NCI-H526 treated with DMSO at 0.1 percent for 48 hours (cell line): ENCODE data around the gene ALOX5AP.

Experiments used
- DNase-seq: peaks from one replicate; lab custom pipeline; 2025; lab: John Stamatoyannopoulos, UW

The ALOX5AP gene

DNA sequence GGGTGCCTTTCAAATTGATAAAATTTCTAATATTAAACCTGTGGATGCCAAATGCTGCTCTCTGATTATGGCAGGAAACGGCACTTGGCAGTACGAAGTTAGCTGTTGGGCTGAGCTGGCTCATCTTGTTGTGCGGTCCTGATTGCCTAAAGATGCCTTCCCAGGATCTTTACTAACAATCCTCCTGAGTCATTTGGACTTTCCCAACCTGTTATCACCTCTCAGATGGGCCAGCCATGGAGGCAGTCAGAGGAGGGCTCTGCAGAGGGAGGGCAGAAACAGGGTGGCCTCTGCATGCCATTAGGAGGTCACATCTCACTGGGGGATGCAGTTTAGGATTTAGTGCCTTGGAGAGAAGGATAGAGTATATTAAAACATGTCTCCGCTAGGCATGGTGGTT is 27.3 kb downstream of the ALOX5AP start:
- DNase-seq: no peak

DNA sequence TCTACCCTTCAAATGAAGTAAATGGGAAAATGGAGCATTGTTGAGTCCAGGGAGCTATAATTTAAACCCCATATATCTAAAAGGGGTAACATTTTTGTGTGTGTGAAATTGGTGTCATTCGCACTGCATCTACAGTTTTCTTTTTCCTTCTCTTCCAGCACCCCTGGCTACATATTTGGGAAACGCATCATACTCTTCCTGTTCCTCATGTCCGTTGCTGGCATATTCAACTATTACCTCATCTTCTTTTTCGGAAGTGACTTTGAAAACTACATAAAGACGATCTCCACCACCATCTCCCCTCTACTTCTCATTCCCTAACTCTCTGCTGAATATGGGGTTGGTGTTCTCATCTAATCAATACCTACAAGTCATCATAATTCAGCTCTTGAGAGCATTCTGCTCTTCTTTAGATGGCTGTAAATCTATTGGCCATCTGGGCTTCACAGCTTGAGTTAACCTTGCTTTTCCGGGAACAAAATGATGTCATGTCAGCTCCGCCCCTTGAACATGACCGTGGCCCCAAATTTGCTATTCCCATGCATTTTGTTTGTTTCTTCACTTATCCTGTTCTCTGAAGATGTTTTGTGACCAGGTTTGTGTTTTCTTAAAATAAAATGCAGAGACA is 28.6 kb downstream of the ALOX5AP start:
- no peak for DNase-seq

- DNase-seq: no peak
Measured at GRCh38 chr13:30766231-30766630, 30.9 kb downstream of the ALOX5AP start.

GRCh38 chr13:30770929-30771328 is 35.6 kb downstream of the ALOX5AP start:
- no peak for DNase-seq

GRCh38 chr13:30773561-30773960 is 38.2 kb downstream of the ALOX5AP start:
- DNase-seq: no peak

GRCh38 chr13:30774214-30774730 is 38.9 kb downstream of the ALOX5AP start:
- DNase-seq: no peak

GRCh38 chr13:30776661-30777060 is 41.3 kb downstream of the ALOX5AP start:
- DNase-seq: no peak

GRCh38 chr13:30779016-30779415 is 43.7 kb downstream of the ALOX5AP start:
- no peak for DNase-seq

- DNase-seq: no peak
Measured at GRCh38 chr13:30779608-30780007, 44.3 kb downstream of the ALOX5AP start.

DNA sequence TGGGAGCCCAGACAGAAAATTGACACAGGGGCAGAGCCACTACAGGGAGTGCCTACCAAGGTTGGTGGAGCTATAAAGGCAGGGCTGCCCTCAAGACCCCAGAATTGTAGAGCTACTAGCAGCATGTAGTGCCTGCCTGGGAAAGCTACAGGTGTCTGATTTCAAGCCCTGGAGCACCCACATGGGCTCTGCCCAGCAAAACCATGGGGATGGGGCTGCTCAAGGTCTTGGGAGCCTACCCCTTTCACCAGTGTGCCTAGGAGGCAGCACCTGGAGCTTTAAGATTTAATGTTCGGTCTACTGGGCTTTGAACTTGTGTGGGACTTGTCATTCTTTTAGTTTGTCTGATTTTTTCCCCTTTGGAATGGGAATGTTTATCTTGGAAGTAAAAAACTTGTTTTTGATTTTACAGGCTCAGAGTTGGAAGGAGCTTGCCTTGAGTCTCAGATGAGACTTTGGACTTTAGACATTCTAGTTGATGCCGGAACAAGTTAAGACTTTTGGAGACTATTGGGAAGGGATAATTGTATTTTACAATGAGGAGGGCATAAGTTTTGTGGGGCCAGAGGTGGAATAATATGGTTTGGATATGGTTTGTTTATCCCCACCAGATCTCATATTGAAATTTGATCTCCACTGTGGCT is 45.1 kb downstream of the ALOX5AP start:
- DNase-seq: no peak

DNA sequence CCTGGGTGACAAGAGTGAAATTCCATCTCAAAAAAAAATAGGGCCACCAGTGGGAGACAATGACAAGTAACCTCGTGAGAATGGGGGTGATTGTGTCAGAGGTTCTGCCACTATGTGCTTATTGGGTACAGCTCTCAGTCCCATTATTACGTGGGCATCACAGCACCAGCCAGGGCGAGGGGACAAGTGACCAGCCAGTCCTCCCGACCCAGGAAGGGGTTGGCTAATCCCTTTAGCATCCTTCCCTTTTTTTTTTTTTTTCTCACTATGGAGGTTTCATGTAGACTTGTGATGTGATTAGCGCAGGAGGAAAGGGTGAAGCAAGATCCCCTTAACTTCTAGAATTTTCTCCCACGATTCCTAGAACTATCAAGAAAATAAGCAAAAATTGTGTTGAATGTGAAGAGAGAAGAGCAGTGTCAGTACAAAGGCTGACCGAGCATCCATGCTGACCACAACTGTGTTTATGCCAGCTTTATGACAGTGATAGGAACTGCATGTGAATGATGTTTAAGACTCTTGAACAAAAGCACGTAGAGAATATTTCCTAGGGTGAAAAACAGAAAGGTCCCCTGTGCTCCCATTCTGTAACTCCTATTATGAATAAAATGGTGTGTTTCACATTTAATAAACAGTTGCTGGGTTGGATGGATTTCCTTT is 50.0 kb downstream of the ALOX5AP start:
- no peak for DNase-seq

GRCh38 chr13:30786648-30787047 is 51.3 kb downstream of the ALOX5AP start:
- DNase-seq: no peak

DNA sequence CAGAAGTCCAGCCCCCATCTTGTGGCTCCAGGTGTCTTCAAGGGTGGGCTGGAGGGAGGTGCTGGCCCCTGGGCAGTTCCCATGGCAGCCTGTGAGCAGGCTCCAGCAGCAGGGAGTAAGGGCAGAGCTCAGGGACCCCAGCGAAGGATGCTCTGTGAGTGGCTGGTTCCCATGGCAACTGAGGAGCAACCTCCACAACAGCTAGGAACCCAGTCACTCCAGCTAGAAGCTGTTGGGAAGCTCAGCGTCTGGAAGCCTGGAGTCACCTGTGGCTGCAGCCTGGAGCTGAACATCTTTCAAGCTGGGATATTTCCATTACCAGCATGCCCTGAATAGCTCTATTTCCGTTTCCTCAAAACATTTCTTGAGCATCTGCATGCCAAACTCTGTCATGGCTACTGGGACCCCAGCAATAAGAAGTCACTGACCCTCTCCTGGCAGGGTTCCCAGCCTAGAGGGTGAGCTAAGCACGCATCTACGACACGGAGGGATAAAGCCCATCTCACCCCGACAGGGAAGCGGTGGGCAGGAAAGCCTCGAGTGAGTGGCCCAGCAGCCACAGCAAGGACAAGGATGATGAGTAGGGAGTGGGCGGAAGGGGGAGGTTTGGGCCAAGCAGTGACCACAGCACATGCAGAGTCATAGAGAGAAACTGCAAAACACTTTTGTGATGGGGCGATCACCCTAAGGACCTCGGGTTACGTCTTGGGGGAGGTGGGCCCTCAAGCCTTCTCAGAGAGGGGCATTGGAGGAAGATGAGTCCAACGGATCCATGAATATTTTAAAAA is 52.6 kb downstream of the ALOX5AP start:
- DNase-seq: no peak

GRCh38 chr13:30789166-30789862 is 54.0 kb downstream of the ALOX5AP start:
- DNase-seq: no peak

DNA sequence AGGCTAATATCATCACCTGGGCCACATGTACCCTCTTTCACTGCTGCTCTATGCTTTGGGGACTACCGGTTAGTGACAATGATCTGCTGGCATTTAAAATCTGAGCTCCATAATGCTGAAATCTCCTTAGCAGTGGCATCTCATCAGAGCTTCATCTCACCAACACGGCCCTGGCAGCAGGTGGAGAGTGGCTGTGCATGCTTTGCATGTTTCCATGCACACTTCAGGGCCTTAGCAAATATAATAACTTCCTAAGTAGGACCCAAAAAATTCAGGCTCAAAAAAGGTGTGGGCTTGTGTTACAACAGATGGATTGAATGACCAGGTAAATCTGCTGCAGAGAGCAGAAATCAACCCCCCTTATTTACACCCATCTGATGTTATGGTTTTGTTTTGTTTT is 55.2 kb downstream of the ALOX5AP start:
- no peak for DNase-seq

DNA sequence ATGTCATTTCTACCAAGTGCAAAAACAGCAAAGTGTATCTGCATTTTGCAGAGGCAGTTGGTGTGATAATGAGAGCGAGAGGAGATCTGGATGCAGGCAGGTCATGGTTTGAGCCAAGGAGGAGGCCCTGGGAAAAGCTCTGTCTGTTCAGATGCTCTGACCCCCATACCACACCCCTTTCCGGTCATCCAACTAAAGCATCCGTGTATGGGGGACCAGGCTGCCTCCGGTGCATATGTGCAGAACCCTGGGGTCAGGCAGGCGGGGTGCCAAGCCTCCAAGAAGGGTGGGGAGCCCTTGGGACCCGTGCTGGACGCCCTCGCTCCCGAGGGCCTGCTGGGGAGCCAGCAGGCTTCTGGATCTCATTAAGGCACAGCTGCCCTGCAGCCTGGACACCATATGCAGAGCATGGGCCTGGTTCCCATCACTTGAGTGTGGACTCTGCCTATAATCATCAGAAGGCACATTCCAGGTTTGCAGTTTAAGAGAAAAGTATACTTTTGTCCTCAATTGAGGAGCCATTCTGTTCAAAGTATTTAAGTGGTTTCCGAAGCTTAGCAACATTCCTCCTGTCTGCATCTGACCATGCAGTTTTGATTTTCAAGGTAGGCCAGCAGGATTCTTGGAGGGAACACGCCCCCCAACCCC is 56.1 kb downstream of the ALOX5AP start:
- no peak for DNase-seq

- DNase-seq: no peak
Measured at GRCh38 chr13:30792285-30793000, 57.1 kb downstream of the ALOX5AP start.

GRCh38 chr13:30796132-30796572 is 60.8 kb downstream of the ALOX5AP start:
- no peak for DNase-seq

GRCh38 chr13:30796631-30797601 is 61.6 kb downstream of the ALOX5AP start:
- no peak for DNase-seq
